Measurements from ENCODE around the gene TMEM8B. TPM values are rescaled to one million over a fixed set of nuclear protein-coding genes. Genes with fewer than 3 reads are reported as not detected.

Gene TMEM8B
- total RNA-seq, 1 experiment from 2014 or later: 9.3 TPM

DNA sequence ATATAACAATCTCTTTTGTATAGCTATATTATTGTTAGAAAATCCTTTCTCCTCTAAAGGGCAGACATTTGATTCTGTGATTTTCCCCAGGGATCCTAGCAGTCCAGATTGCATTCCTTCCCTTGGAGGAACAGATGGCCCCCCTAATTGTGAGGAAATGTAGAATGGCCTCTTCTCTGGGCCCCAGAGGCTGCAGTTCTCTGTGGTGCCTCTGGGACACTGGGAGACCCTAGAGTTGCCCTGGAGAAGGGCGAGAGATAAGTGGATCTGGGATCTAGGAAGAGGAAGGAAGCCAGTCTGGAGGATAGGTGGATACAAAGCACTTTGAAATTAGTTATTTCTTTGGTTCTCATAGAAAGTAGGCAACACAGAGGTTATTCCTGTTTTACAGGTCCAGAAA lies 12.3 kb upstream of the TMEM8B start:
- Histone ChIP-seq H2BK120ac (ENCODE audit: low read depth, low read length, poor library complexity, severe bottlenecking) (no peak overlapping the region), H3K9me3 (ENCODE audit: control insufficient read depth, low read depth, low read length) (no peaks in the 10 kb centered on the region), H2AK5ac (ENCODE audit: insufficient read length, low read length) (no peak overlapping the region), H2AFZ (ENCODE audit: low read length) (no peak overlapping the region), H2BK15ac (ENCODE audit: low read depth, low read length) (no peak overlapping the region), H3K4me1 (ENCODE audit: insufficient read depth, low read length) (no peaks in the 10 kb centered on the region), H3K56ac (ENCODE audit: insufficient read length, low read depth, low read length) (no peak overlapping the region), H3K18ac (ENCODE audit: insufficient read length, low read depth, low read length) (no peak overlapping the region), H3K4me2 (ENCODE audit: insufficient read depth, insufficient read length, low read length) (no peak overlapping the region), H2BK20ac (ENCODE audit: low read depth, low read length, poor library complexity, severe bottlenecking) (no peak overlapping the region), H4K91ac (ENCODE audit: insufficient read length, low read depth, low read length) (no peak overlapping the region), H3K23ac (ENCODE audit: insufficient read length, low read depth, low read length) (no peak overlapping the region), H3K9ac (ENCODE audit: extremely low read depth, insufficient read length, low read length) (no peak overlapping the region), H3K27ac (ENCODE audit: insufficient read length, low read depth, low read length) (no peak overlapping the region), H2BK12ac (ENCODE audit: insufficient read length, low read depth, low read length) (no peak overlapping the region), H2BK5ac (ENCODE audit: insufficient read length, low read length) (no peak overlapping the region), H3T11ph (ENCODE audit: low read length) (no peak overlapping the region), H3K23me2 (ENCODE audit: insufficient read length, low read depth, low read length, poor library complexity, severe bottlenecking) (peaks cover 8% of the 10 kb centered on the region), H3K27me3 (ENCODE audit: insufficient read depth, low read length) (no peaks in the 10 kb centered on the region), H4K5ac (ENCODE audit: insufficient read length, low read depth, low read length) (no peak overlapping the region), H3K79me1 (ENCODE audit: insufficient read depth, low read depth, low read length, poor library complexity, severe bottlenecking) (no peaks in the 10 kb centered on the region), H3K79me2 (ENCODE audit: insufficient read depth, low read length) (no peaks in the 10 kb centered on the region), H4K8ac (replicated peaks; ENCODE audit: insufficient read length, low read depth, low read length) (no peak overlapping the region), H4K20me1 (ENCODE audit: control insufficient read depth, insufficient read depth, insufficient read length) (no peaks in the 10 kb centered on the region), H3K14ac (ENCODE audit: insufficient read depth, low read length) (no peak overlapping the region), H3K4ac (ENCODE audit: low read depth, low read length) (no peak overlapping the region)
- H3K4me1 Mint-ChIP-seq: peaks cover 25 to 26% of the 10 kb centered on the region in 2 experiments
- H3K27ac Mint-ChIP-seq: no peak overlapping the region
- DNase-seq: peak; percentile 68
- H3K9me3 Mint-ChIP-seq: no peaks in the 10 kb centered on the region
- no CpG with 5 or more reads among the region's 1 CpG for WGBS (ENCODE audit: extremely low coverage, insufficient read length, low lambda C conversion rate)
- 0 out of 5 replicates have a peak overlapping the region, but pooled peaks of 1 of the 2 experiments have one; percentile 11 for H3K4me3 Mint-ChIP-seq
- peaks cover 9% of the 10 kb centered on the region for H3K27me3 Mint-ChIP-seq (ENCODE audit: low read depth)
- peaks cover 0 to 8% (median 5%) of the 10 kb centered on the region in 3 experiments; a peak in 4 of 7 replicates for H3K36me3 Mint-ChIP-seq (ENCODE audit: insufficient read depth in 1 of 3, low read depth in 3 of 3)
- TF ChIP-seq, protein P1, sequence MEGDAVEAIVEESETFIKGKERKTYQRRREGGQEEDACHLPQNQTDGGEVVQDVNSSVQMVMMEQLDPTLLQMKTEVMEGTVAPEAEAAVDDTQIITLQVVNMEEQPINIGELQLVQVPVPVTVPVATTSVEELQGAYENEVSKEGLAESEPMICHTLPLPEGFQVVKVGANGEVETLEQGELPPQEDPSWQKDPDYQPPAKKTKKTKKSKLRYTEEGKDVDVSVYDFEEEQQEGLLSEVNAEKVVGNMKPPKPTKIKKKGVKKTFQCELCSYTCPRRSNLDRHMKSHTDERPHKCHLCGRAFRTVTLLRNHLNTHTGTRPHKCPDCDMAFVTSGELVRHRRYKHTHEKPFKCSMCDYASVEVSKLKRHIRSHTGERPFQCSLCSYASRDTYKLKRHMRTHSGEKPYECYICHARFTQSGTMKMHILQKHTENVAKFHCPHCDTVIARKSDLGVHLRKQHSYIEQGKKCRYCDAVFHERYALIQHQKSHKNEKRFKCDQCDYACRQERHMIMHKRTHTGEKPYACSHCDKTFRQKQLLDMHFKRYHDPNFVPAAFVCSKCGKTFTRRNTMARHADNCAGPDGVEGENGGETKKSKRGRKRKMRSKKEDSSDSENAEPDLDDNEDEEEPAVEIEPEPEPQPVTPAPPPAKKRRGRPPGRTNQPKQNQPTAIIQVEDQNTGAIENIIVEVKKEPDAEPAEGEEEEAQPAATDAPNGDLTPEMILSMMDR (conservative IDR thresholded peaks at IDR 0.05): peak; percentile 57
